GM10847 (cell line): ENCODE data around the gene SFTPB.

Experiments
- POLR2A ChIP-seq: IDR thresholded peaks from 2 replicates; pipeline ENCODE4 v1.6.1; 2011; ENCODE audit not compliant: insufficient read length; ENCODE audit errors: extremely low read depth

SFTPB gene

DNA sequence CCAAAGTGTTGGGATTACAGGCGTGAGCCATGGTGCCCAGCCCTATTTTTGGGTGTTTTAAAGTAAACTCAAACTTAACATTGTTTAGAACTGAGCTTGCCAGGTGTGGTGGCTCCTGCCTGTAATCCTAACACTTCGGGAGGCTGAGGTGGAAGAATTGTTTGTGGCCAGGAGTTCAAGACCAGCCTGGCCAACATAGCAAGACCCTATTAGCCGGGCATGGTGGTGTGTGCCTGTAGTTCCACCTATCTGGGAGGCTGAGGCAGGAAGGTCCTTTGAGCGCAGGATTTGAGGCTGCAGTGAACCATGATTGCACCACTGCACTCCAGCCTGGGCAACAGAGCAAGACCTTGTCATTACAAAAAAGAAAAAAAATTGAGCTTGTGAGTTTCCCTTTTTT lies 17.5 kb downstream of the SFTPB start:
- no peak for TF ChIP-seq POLR2A

DNA sequence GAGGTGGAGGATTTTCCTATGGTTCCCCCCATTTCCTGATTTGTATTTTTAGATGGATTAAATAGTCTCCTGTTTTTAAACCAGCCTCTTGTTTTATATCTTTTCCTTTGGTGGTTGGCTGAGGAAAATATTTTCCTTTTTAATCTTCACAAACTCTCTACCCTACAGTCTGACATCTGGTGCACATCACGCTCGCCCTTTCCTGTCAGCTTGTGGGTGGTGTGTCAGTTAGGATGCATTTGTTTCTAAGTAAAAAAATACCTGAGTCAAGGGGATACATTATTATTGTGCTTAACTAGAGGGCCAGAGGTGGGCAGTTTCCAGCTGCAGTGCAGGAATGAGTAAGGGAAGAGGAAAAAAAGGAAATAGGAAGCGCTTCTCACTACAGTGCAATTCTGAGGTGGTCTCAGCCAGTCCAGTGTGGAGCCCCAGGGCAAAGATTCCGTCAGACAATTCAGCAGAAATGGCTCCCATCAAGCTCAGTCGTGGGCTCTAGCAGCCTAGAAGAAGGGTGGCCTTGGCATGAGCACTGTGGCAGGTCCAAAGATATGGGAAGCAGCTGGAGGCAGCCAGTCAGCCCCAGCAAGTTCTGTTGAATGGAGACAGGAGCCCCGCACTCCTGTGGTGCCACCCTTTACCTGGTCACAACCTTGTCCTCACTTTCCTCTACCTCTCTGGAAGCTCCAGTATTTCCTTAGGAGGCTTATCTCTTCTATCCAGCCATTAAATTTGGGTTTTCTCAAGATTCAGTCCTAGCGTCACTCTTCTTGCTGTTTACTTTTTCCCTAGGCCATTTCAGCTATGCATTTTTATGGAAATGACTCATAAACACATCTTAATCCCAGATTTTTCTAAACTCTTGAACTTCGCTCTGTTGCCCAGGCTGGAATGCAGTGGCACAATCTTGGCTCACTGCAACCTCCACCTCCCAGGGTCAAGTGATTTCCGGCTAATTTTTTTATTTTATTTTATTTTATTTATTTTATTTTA lies 18.5 kb downstream of the SFTPB start:
- no peak for TF ChIP-seq POLR2A

DNA sequence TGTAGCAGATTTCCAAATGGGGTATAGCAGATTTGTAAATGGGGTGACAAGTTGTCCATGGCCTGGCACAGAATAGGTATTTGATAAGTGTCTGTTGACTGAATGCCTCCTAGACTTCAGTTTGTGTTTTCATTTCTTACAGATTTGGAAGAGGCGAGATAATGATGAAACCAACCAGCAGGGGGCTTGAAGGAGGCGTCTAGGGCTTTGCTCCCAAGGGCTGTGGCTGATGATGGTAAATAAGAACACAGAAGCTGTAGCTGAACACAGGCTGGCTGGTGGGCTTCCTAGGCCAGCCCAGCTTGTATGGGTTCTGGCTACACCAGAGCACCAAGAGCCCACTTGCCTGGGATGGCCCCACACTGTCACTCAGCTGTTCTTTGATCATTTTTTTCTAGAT lies 19.4 kb downstream of the SFTPB start:
- TF ChIP-seq POLR2A = no peak

DNA sequence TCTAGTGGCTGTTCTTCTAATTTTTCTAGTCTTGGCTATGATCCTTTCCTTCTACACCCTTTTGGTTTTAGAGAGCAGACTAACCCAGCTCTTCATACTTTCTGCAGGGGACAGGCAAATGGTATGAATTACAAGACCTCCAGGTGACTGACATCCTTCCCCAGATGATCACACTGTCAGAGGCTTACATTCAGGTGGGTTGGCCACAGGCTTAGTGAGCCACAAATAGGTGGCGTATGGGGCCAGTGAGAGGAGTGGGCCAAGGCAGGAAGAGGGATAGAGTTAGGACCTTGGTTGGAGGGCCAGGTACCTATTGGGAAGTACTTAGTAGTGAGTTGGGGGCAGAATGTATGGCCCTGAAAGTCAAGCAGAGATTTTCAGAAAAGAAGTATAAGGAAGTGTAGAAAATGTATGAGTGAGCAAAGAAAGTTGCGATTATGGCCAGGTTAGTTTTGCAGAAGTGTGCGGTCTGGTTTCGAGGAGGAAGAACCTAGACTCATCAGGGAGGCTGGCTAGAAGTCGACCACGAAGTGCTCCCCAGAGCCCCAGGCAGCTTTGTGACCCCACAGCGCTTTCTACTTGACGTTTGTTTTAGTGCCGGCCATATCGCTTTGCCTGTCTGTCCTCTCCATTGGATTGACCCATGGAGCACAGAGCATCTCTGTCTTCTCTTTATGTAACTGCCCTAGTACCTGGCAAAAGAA lies 20.0 kb downstream of the SFTPB start:
- no peak for TF ChIP-seq POLR2A

DNA sequence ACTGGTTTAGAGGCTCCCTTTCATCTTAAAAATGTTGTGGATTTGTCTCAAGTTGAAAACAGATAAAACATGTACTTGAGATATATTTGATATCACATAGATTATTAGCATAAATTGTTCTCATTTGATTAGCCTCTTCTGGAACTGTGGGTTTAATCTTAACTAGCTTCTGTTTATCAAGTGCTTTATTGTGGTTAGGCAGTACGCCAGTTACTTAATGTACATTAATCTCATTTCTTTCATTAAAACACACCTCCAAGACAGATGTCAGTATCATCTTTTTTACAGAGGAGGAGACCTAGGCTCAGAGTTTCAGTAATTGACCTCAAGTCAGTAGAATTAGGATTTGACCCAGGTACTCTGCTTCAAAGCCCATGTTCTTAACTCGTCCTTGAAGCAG lies 21.8 kb downstream of the SFTPB start:
- no peak for TF ChIP-seq POLR2A

DNA sequence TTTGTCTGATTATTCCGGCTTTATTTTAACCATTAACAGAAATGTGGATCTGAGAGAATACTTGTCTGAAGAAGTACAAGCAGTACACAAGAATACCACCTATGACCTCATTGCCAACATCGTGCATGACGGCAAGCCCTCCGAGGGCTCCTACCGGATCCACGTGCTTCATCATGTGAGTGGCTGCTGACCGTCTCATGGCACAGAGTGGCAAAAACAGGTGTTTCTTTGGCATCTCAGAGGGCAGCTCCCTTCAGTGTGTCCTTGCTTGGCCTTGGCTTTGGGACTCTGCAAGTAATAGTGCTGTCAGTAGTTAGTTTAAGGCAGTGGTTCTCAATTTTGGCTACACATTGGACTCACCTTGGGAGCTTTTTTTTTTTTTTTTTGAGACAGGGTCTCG lies 23.1 kb downstream of the SFTPB start:
- TF ChIP-seq POLR2A = no peak

DNA sequence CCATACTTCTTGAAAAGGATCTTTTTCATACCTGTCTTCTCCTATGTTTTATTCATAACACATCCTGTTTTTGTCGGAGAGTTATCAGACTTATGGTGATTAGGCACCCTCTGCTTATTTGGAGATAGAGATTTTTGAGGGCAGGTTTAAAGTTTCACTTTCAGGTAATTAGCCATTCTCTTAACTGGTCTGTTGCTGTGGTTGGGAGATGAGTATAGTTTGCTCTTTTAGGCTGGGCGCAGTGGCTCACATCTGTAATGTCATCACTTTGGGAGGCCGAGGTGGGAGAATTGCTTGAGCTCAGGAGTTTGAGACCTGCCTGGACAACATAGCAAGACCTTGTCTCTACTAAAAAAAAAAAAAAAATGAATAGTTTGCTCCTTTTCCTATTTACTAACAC lies 25.3 kb downstream of the SFTPB start:
- TF ChIP-seq POLR2A = no peak

DNA sequence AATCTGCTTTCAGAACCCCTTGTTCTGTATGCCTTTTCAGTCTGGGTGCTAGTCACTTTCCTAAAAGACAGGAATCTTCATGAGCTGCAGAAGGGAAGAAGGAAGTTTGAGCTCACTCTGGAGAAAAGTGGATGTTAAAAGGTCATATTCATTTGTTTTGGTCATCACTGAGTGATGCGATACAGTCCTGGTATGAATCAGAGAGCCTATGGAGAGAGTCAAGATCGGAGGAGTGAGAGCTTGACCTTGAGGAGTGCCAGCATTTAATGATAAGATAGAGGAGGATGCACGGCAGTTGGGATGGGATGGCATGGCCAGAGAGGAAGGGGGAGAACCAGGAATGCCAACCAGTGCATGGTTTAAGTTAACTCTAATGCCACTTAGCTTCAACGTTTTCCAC lies 32.4 kb downstream of the SFTPB start:
- TF ChIP-seq POLR2A = no peak

DNA sequence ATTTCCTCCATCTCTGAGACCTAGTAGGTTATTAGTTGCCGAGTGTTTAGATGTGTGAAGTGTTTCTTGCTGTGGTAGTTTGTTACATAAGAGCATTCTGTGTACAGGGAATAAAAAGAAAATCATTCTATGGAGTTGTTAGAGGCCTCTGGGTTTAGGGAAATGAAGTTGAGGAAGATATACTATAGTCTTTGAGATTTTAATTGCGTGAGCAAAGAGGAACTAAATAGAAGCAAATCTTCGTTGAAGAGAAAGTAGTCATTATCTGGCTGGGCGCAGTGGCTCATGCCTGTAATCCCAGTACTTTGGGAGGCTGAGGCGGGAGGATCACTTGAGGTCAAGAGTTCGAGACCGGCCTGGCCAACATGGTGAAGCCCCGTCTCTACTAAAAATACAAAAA lies 33.0 kb downstream of the SFTPB start:
- no peak for TF ChIP-seq POLR2A

DNA sequence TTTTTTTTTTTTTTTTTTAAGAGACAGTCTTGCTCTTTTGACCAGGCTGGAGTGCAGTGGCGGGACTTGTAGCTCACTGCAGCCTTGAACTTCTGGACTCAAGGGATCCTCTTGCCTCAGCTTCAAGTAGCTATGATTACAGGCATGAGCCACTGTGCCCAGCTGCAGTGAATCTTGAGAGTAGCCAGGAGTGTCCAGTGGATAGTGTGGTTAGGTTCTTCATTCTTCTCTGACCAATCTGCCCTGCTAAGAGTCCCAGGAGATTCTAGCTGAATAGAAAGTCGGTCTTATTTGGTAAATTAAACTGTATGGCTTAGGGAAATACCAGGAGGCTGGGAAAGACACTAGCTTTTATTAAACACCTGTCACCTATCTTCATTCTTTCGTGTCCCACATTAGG lies 36.7 kb downstream of the SFTPB start:
- TF ChIP-seq POLR2A = no peak

DNA sequence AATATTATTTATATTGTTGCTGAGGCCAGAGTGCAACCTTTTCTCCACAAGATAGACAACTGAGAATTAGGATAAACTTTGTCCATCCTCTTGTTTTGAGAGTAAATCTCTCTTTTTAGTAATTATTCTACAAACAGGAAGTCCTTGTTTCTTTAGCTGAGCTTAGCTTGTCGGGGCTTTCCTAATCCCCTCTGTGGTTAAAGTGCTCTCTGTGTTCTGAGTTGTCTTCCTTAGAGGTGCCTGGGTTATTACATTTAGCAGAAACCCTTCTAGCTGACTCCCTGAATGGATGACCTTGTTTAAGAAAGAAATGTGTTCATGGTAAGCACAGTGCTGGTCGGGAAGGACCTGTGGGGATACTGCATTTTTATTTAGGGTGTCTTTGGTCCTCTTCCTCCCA lies 39.3 kb downstream of the SFTPB start:
- no peak for TF ChIP-seq POLR2A

DNA sequence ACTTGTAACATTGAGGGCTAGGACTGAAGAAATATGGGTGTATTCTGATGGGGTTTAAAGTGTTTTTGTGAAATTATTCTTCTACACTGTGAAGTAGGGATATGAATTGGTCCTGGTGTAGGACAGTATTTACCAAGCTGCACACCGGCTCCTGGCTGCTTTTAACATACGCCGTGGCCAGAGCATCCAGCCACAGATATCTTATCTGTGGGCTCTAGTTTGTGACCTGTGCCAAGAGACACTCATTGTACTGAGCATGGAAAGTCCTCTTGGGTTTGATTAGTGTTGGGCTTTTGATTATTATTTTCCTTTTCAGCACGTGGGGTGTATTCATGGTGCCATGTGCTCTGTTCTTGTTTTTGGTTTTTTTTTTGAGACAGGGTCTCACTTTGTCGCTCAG lies 44.0 kb downstream of the SFTPB start:
- no peak for TF ChIP-seq POLR2A

DNA sequence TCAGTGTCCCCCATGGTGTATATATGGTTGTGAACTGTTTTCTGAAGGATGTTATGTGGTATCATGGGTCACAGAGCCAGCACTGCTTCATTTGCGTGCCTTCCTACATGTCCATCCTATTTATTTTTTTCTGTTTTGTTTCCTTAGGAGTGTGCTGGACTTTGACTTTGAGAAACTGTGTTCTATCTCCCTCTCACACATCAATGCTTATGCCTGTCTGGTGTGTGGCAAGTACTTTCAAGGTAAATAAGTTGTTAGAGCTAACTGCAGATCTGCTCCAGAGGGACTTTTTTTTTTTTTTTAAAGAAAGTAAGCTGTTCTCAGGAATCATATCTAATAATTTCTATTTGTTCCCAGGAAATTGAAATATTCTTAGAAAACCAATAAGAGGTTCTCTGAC lies 46.7 kb downstream of the SFTPB start:
- no peak for TF ChIP-seq POLR2A

DNA sequence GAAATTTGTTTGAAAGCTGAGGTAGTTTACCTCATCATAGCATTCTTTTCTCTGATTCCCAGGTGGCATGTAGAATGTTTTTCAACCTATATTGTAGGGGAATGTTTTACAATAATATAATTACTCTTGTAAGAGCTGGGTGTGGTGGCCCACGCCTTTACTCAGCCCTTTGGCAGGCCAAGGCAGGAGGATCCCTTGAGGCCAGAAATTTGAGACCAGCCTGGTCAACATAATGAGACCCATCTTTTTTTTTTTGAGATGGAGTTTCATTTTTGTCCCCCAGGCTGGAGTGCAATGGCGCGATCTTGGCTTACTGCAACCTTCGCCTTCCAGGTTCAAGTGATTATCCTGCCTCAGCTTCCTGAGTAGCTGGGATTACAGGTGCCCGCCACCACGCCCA lies 48.4 kb downstream of the SFTPB start:
- TF ChIP-seq POLR2A = no peak

DNA sequence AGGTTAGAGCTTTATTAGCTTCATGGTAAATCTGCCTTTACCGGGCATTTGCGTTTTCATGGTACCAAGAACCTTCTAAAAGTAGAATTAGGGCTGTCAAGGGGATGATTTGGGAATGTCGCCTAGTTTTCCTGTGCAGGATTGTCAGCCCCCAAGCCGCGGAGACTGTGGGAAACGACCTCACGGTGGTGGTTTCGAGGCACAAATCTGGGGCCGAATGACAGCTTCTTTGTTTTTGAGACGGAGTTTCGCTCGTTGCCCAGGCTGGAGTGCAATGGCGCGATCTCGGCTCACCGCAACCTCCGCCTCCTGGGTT lies 52.6 kb downstream of the SFTPB start:
- no peak for TF ChIP-seq POLR2A

DNA sequence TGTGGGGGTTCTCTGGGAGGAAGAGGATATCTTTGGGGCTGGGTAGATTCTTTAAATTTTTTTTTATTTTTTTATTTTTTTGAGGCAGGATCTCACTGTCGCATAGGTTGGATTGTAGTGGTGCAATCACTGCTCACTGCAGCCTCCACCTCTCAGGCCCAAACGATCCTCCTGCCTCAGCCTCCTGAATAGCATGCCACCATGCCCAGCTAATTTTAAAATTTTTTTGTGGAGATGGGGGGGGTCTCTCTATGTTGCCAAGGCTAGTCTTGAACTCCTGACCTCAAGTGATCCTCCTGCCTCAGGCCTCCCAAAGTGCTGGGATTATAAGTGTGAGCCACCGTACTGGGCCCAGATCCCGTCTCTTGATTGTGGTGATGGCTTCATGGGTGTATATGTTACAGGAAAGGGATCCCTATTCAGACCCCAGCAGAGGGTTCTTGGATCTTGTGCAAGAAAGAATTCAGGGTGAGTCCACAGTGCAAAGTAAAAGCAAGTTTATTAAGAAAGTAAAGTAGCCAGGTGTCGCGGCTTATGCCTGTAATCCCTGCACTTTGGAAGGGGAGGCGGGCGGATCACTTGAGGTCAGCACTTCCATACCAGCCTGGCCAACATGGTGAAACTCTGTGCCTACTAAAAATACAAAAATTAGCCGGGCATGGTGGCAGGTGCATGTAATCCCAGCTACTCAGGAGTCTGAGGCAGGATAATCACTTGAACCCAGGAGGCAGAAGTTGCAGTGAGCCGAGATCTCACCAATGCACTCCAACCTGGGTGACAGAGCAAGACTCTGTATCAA lies 54.1 kb downstream of the SFTPB start:
- TF ChIP-seq POLR2A = no peak
